AG04450 (cell line): Measurements from ENCODE around the gene MTHFS. TPM values are rescaled to one million over a fixed set of nuclear protein-coding genes. Genes with fewer than 3 reads are reported as not detected.

Experiments
- CTCF ChIA-PET: fragments of 300-600, 350-600 bp; formaldehyde crosslinking; extraction: SDS; loops from one replicate; lab custom pipeline; 2022; ENCODE audit warnings: antibody characterized with exemption, inconsistent platforms; lab: Charles Lee
- POLR2A ChIA-PET: fragments of 350-600 bp; formaldehyde crosslinking; extraction: SDS; loops from one replicate; lab custom pipeline; 2021; ENCODE audit warnings: antibody characterized with exemption, inconsistent platforms; lab: Yijun Ruan, JAX
- DNase-seq: peaks from one replicate; pipeline ENCODE4 v3.0.0-alpha.2; 2011; ENCODE audit warnings: low read depth, low spot score
- H3K27ac ChIP-seq: one replicate; pipeline ENCODE4 v1.5.1; 2012; ENCODE audit warnings: low read depth, low read length, control low read depth
- H3K27me3 ChIP-seq: one replicate; pipeline ENCODE4 v1.6.0; 2012; ENCODE audit warnings: low read length; ENCODE audit not compliant: control insufficient read depth, insufficient read depth
- H3K4me3 ChIP-seq: 2 replicates; pipeline ENCODE4 v1.5.1; 2011; ENCODE audit warnings: mild to moderate bottlenecking, low read depth, low read length, control low read depth
- H3K9me3 ChIP-seq: 2 replicates; pipeline ENCODE4 v1.5.1; 2012; ENCODE audit warnings: low read length; ENCODE audit not compliant: control insufficient read depth, insufficient read depth
- CTCF ChIP-seq: IDR thresholded peaks from 2 replicates; pipeline ENCODE4 v1.5.1; 2011; ENCODE audit warnings: low read depth, low read length, control low read depth, inconsistent platforms
- polyA plus RNA-seq: library from polyadenylated mRNA; depleted of rRNA; stranded (reverse); fragments of >200 nt; gene quantifications from 2 replicates; pipeline ENCODE4 v1.2.3, GENCODE V29; 2011

Gene MTHFS
- polyA plus RNA-seq, 1 experiment, result 20.0 TPM

- H3K27me3 ChIP-seq, result peaks cover 2% of the 10 kb centered on the region
- H3K4me3 ChIP-seq, result no peak overlapping the region
- TF ChIP-seq CTCF, result no peak
- POLR2A ChIA-PET, result no interaction called here
- CTCF ChIA-PET, result no interaction called here
- no peaks in the 10 kb centered on the region for H3K9me3 ChIP-seq
- no peak for DNase-seq
- no peak overlapping the region for H3K27ac ChIP-seq
These were observed 76.6 kb downstream of the MTHFS start for GRCh38 chr15:79820176-79820575.

- no peak overlapping the region for H3K27ac ChIP-seq
- peaks cover 8% of the 10 kb centered on the region for H3K27me3 ChIP-seq
- DNase-seq, result no peak
- no peak overlapping the region for H3K4me3 ChIP-seq
- ChIA-PET POLR2A (no interaction called here), CTCF (no interaction called here)
- no peaks in the 10 kb centered on the region for H3K9me3 ChIP-seq
- TF ChIP-seq CTCF, result no peak
These were observed 80.2 kb downstream of the MTHFS start for GRCh38 chr15:79816571-79816970.

- no peak overlapping the region for H3K4me3 ChIP-seq
- H3K27me3 ChIP-seq, result peaks cover 10% of the 10 kb centered on the region
- DNase-seq, result no peak
- H3K9me3 ChIP-seq, result no peaks in the 10 kb centered on the region
- no peak overlapping the region for H3K27ac ChIP-seq
- ChIA-PET CTCF (no interaction called here), POLR2A (no interaction called here)
- no peak for TF ChIP-seq CTCF
These were observed 81.3 kb downstream of the MTHFS start for GRCh38 chr15:79815468-79815867.

- Histone ChIP-seq H3K27ac (no peak overlapping the region), H3K27me3 (peaks cover 10% of the 10 kb centered on the region), H3K4me3 (no peak overlapping the region), H3K9me3 (no peaks in the 10 kb centered on the region)
- TF ChIP-seq CTCF, result no peak
- no peak for DNase-seq
- POLR2A ChIA-PET, result no interaction called here
- CTCF ChIA-PET, result no interaction called here
These were observed 84.3 kb downstream of the MTHFS start for GRCh38 chr15:79812541-79812940.

GRCh38 chr15:79811406-79812405 is 85.1 kb downstream of the MTHFS start:
- Histone ChIP-seq H3K27me3 (peaks cover 10% of the 10 kb centered on the region), H3K9me3 (no peaks in the 10 kb centered on the region), H3K4me3 (no peak overlapping the region), H3K27ac (no peak overlapping the region)
- TF ChIP-seq CTCF, result no peak
- DNase-seq, result peak; percentile 2
- CTCF ChIA-PET, result interaction anchor here (1.4 kb wide), 1 partner anchor 181 kb away, joined by 3 read pairs; no protein-coding TSS in a partner anchor
- POLR2A ChIA-PET, result no interaction called here
